GM12878 (cell line): ENCODE measurements around the gene TSR1. TPM values are rescaled to one million over a fixed set of nuclear protein-coding genes. Genes with fewer than 3 reads are reported as not detected.

Experiments
- ATAC-seq: fragments of 200-7000 bp; cut with Tn5 transposase; 3 replicates; pipeline ENCODE4 v1.9.1; 2020; ENCODE audit warnings: mild to moderate bottlenecking, moderate library complexity
- BruUV-seq: library from RNA; stranded (reverse); fragments of 400-500 nt; replicated peaks from 2 replicates; lab custom pipeline; 2021; lab: Mats Ljungman, UMichigan
- CTCF ChIA-PET: fragments of 300-600 bp; sonication (Branson Sonifier 250); formaldehyde crosslinking; extraction: SDS; loops from one replicate; lab custom pipeline; 2021; ENCODE audit warnings: inconsistent platforms; lab: Yijun Ruan, JAX
- POLR2A ChIA-PET: fragments of 350-600 bp; formaldehyde crosslinking; extraction: SDS; loops from one replicate; lab custom pipeline; 2021; ENCODE audit warnings: inconsistent platforms; lab: Charles Lee
- RAD21 ChIA-PET: fragments of 300-600 bp; sonication (Branson Sonifier 250); formaldehyde crosslinking; loops from one replicate; lab custom pipeline; 2023; ENCODE audit warnings: antibody characterized with exemption; ENCODE audit not compliant: unreplicated experiment; lab: Charles Lee
- SMC1A ChIA-PET: fragments of 300-600 bp; sonication (Branson Sonifier 250); formaldehyde crosslinking; loops from one replicate; lab custom pipeline; 2023; ENCODE audit not compliant: unreplicated experiment, uncharacterized antibody; lab: Charles Lee
- DNase-seq: peaks from one replicate; pipeline ENCODE4 v3.0.0-alpha.2; 2011; ENCODE audit warnings: low read depth, low spot score
- FAIRE-seq: peaks from 3 replicates; lab custom pipeline; 2011; peaks lifted over from hg19 to GRCh38; lab: Jason Lieb, UNC
- H2AFZ ChIP-seq: 2 replicates; pipeline ENCODE4 v1.6.0; 2011; ENCODE audit warnings: low read depth, low read length, control low read depth; ENCODE audit not compliant: control insufficient read depth
- H3K27ac ChIP-seq: 2 replicates; pipeline ENCODE4 v1.5.1; 2011; ENCODE audit warnings: control low read depth; ENCODE audit not compliant: control insufficient read depth, insufficient read depth
- H3K27me3 ChIP-seq, 2 experiments: replicated peaks in 1 of 2; 2 replicates each; pipeline versions ENCODE4 v1.6.0 to v1.6.1; 2011; ENCODE audit warnings: low read length in 1 of 2; ENCODE audit not compliant: control insufficient read depth in 2 of 2, insufficient read depth in 2 of 2
- H3K36me3 ChIP-seq, 2 experiments: 2 replicates each; pipeline ENCODE4 v1.5.1; 2011; ENCODE audit warnings: low read length in 1 of 2; ENCODE audit not compliant: control insufficient read depth in 2 of 2, insufficient read depth in 2 of 2
- H3K4me1 ChIP-seq: 2 replicates; pipeline ENCODE4 v1.6.1; 2011; ENCODE audit warnings: mild to moderate bottlenecking, low read length, moderate library complexity, mixed read lengths; ENCODE audit not compliant: control insufficient read depth, insufficient read depth
- H3K4me2 ChIP-seq: 2 replicates; pipeline ENCODE4 v1.6.0; 2011; ENCODE audit warnings: control low read depth; ENCODE audit not compliant: control insufficient read depth, insufficient read depth
- H3K4me3 ChIP-seq: fragments of 200-600 bp; sonication (generic); 2 replicates; pipeline ENCODE4 v1.5.1; 2016
- H3K79me2 ChIP-seq: 2 replicates; pipeline ENCODE4 v1.6.0; 2011; ENCODE audit warnings: low read length; ENCODE audit not compliant: control insufficient read depth, insufficient read depth
- H3K9ac ChIP-seq: 2 replicates; pipeline ENCODE4 v1.8.0; 2011; ENCODE audit warnings: low read length, control low read depth, mixed read lengths; ENCODE audit not compliant: control insufficient read depth, insufficient read depth
- H3K9me3 ChIP-seq: replicated peaks from 3 replicates; pipeline ENCODE4 v1.5.1; 2011; ENCODE audit warnings: mild to moderate bottlenecking, low read length; ENCODE audit not compliant: control insufficient read depth, insufficient read depth
- H4K20me1 ChIP-seq: 2 replicates; pipeline ENCODE4 v1.6.0; 2011; ENCODE audit not compliant: control insufficient read depth, insufficient read depth
- CTCF ChIP-seq, 3 experiments: IDR thresholded peaks in 2 of 3; conservative IDR thresholded peaks in 1 of 3; 2 replicates each; pipeline ENCODE4 v1.5.1; 2011; ENCODE audit warnings: low read depth in 3 of 3, low read length in 3 of 3, mild to moderate bottlenecking in 3 of 3, control low read depth in 2 of 3, moderate library complexity in 2 of 3, inconsistent platforms in 1 of 3, mixed read lengths in 1 of 3; ENCODE audit not compliant: control insufficient read depth in 2 of 3, insufficient read depth in 1 of 3; ENCODE audit errors: extremely low read depth in 1 of 3
- EGR1 ChIP-seq, 2 experiments: IDR thresholded peaks; 1 replicate in 1 of 2; 2 replicates in 1 of 2; pipeline ENCODE4 v1.6.1; 2011 to 2012; ENCODE audit warnings: low read depth in 2 of 2, low read length in 2 of 2, borderline replicate concordance in 1 of 2, mild to moderate bottlenecking in 1 of 2, moderate library complexity in 1 of 2
- NFYB ChIP-seq: IDR thresholded peaks from 2 replicates; pipeline ENCODE4 v1.6.1; 2011; ENCODE audit warnings: low read depth, mild to moderate bottlenecking, low read length, improper control_type of control experiment, moderate library complexity; ENCODE audit not compliant: insufficient read depth
- SMC3 ChIP-seq: IDR thresholded peaks from 2 replicates; pipeline ENCODE4 v1.6.1; 2011; ENCODE audit warnings: low read length, improper control_type of control experiment, borderline replicate concordance
- ZNF207 ChIP-seq: fragments of 450-650 bp; IDR thresholded peaks from 2 replicates; pipeline ENCODE4 v1.6.1; 2014; ENCODE audit warnings: antibody characterized with exemption, mild to moderate bottlenecking, borderline replicate concordance
- ZSCAN29 ChIP-seq: fragments of 450-650 bp; IDR thresholded peaks from 2 replicates; pipeline ENCODE4 v1.6.1; 2017; ENCODE audit warnings: mild to moderate bottlenecking, moderate library complexity
- WGBS: methylation state at CpG from one replicate; pipeline ENCODE4 v1.1.6; 2016; ENCODE audit warnings: low lambda C conversion rate; ENCODE audit not compliant: insufficient replicate concordance, insufficient coverage; ENCODE audit errors: missing lambda C conversion rate; 5-methylcytosine and 5-hydroxymethylcytosine counted together
- in situ Hi-C: fragments of 300-500 bp; cut with MboI; formaldehyde crosslinking; loops from 9 replicates; pipeline ENCODE4 v1.14.3; 2018; ENCODE audit warnings: mixed read lengths
- intact Hi-C: fragments of 100-400 bp; cut with micrococcal nuclease; formaldehyde crosslinking; loops from one replicate; pipeline ENCODE4 v1.14.2; 2022; ENCODE audit not compliant: unreplicated experiment
- polyA plus RNA-seq, 11 experiments: library from polyadenylated mRNA; depleted of rRNA in 4 of 11; unstranded in 6 of 11; stranded (reverse) in 5 of 11; fragments of >200 nt; fragmentation: Nextera tagmentation in 4 of 11; fragmentation: Illumina TruSeq in 1 of 11; extraction: Ambion mirVana in 4 of 11; extraction: Trizol in 1 of 11; gene quantifications; 1 replicate in 1 of 11; 2 replicates in 10 of 11; pipeline versions ENCODE4 v1.2.1 to v1.2.3, GENCODE V29; 2011 to 2016; ENCODE audit warnings: inconsistent platforms in 2 of 11, missing spikeins in 2 of 11, low read depth in 1 of 11
- total RNA-seq, 4 experiments: library from RNA; depleted of rRNA in 3 of 4; stranded (reverse); fragments of >200 nt in 3 of 4; fragmentation: Illumina TruSeq in 1 of 4; extraction: Trizol in 1 of 4; gene quantifications; 2 replicates each; pipeline versions ENCODE4 v1.2.1 to v1.2.3, GENCODE V29; 2013 to 2021

Gene TSR1
- total and polyA plus RNA-seq, 10 of the 15 experiments (the other 5 are each of a cell fraction or from before 2014, with no cell fraction given) = 14.7 to 100 (median 46.9) TPM

GRCh38 chr17:2357931-2358434 lies 21.7 kb upstream of the TSR1 start:
- Histone ChIP-seq H3K4me3 (no peak overlapping the region), H2AFZ (no peak overlapping the region), H3K4me1 (peaks cover 11% of the 10 kb centered on the region), H3K4me2 (no peak overlapping the region), H4K20me1 (no peaks in the 10 kb centered on the region), H3K79me2 (no peaks in the 10 kb centered on the region), H3K9ac (no peak overlapping the region), H3K36me3 (no peaks in the 10 kb centered on the region; a peak in 3 of 4 replicates), H3K27me3 (no peaks in the 10 kb centered on the region), H3K27ac (no peak overlapping the region), H3K9me3 (no peaks in the 10 kb centered on the region)
- TF ChIP-seq CTCF (IDR thresholded peaks at IDR 0.05 in 2 of 3, conservative IDR thresholded peaks at IDR 0.05 in 1 of 3; ENCODE audit: control insufficient read depth in 2 of 3, extremely low read depth in 1 of 3, insufficient read depth in 1 of 3, low read depth in 3 of 3, low read length in 3 of 3) (no peak), ZNF207 (no peak), SMC3 (no peak), ZSCAN29 (no peak), EGR1 (IDR thresholded peaks at IDR 0.05; ENCODE audit: borderline replicate concordance in 1 of 2, low read depth in 2 of 2, low read length in 2 of 2) (no peak), NFYB (no peak)
- in situ Hi-C loops = no loop called here
- intact Hi-C loops = no loop called here
- WGBS = 62% methylated on average over 10 of the region's 10 CpGs
- ChIA-PET CTCF (interaction anchor here (0.6 to 0.9 kb wide), 2 partner anchors 25 to 124 kb away, joined by 3 read pairs; no protein-coding TSS in a partner anchor), RAD21 (interaction anchor here (1.0 kb wide), 1 partner anchor 25 kb away, joined by 3 read pairs; no protein-coding TSS in a partner anchor), POLR2A (no interaction called here), SMC1A (interaction anchor here (1.0 kb wide), 1 partner anchor 24 kb away, joined by 3 read pairs; no protein-coding TSS in a partner anchor)
- FAIRE-seq = no peak
- DNase-seq = no peak
- ATAC-seq = no peak
- no TSS peak for BruUV-seq
